AG04449 (cell line): ENCODE measurements around the gene MED10.

Experiments
- CTCF ChIA-PET: fragments of 350-600 bp; formaldehyde crosslinking; extraction: SDS; loops from one replicate; lab custom pipeline; 2021; ENCODE audit warnings: antibody characterized with exemption; lab: Yijun Ruan, JAX
- POLR2A ChIA-PET: fragments of 400-600, 350-600 bp; formaldehyde crosslinking; extraction: SDS; loops from one replicate; lab custom pipeline; 2020; ENCODE audit warnings: antibody characterized with exemption, inconsistent platforms; lab: Yijun Ruan, JAX
- DNase-seq: peaks from one replicate; pipeline ENCODE4 v3.0.0-alpha.2; 2010; ENCODE audit warnings: low read depth, low spot score
- H3K4me3 ChIP-seq: 2 replicates; pipeline ENCODE4 v1.5.1; 2011; ENCODE audit warnings: low read depth, mild to moderate bottlenecking, control low read depth, low read length
- TF ChIP-seq, protein P1 (sequence below): IDR thresholded peaks from one replicate; pipeline ENCODE4 v1.5.1; 2011; ENCODE audit warnings: mild to moderate bottlenecking, moderate library complexity, low read length, control low read depth, inconsistent platforms; ENCODE audit not compliant: insufficient read depth; ENCODE audit errors: missing control alignments

MED10 gene

DNA sequence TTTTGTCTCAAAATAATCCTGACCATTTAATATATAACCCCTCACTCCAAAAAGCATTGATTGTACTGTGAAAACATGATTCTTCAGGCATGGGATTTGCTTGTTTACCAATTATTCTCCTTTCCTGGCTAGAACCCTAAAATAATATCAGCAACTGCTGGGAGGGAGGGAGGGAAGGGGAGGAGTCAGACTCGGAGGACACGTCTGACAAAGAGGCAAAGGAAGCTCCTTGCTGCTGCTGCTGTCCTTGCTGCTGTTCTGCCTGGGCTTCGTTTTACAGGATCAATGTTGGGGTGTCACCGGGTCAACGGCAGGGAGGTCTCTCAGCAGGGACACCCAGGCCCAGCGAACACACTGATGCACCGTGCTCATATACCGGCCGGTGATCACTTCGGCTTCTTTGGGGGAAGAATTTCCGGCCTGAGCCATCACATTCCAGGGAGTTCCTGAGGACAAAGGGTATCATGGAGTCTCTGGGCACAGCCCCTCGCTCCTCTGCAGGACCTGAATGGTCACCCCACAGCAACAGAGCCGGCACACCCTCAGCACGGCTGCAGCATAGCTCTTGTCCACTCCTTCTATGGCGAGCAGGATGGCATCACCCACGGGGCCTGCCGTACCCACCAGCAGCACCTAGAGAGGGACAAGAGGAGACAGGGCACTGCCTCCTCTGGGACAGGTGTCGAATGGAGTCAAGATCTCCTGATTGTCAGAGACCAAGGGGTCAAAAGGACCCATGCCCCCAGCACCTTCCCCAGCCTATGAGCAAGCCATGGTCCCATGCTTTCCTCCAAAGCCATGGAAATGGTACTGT, 27.9 kb downstream of the MED10 start:
- CTCF ChIA-PET, result no interaction called here
- POLR2A ChIA-PET, result no interaction called here
- no peak for DNase-seq
- no peak overlapping the region for H3K4me3 ChIP-seq
- TF ChIP-seq, protein P1, sequence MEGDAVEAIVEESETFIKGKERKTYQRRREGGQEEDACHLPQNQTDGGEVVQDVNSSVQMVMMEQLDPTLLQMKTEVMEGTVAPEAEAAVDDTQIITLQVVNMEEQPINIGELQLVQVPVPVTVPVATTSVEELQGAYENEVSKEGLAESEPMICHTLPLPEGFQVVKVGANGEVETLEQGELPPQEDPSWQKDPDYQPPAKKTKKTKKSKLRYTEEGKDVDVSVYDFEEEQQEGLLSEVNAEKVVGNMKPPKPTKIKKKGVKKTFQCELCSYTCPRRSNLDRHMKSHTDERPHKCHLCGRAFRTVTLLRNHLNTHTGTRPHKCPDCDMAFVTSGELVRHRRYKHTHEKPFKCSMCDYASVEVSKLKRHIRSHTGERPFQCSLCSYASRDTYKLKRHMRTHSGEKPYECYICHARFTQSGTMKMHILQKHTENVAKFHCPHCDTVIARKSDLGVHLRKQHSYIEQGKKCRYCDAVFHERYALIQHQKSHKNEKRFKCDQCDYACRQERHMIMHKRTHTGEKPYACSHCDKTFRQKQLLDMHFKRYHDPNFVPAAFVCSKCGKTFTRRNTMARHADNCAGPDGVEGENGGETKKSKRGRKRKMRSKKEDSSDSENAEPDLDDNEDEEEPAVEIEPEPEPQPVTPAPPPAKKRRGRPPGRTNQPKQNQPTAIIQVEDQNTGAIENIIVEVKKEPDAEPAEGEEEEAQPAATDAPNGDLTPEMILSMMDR, result no peak

DNA sequence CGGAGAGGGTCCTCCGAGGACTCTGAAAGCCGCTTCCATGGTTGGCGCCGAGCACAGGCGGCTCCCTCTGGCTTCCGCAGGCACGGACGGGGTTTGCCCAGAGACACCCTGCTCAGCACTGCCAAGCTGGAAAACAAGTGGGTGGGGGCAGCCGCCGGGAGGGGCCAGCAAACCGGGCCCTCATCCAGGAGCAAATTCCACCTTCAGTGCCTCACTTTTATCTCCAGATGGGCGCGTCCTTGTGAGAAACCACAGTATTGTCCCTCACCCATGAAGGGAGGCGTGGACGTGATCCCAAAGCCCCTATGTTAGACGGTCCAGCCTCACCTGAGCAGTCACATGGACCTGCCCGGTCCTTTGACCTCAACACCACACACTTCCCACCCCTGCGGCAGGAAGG, 29.0 kb downstream of the MED10 start:
- TF ChIP-seq, protein P1, result no peak
- H3K4me3 ChIP-seq, result no peak overlapping the region
- ChIA-PET POLR2A (no interaction called here), CTCF (no interaction called here)
- DNase-seq, result no peak

DNA sequence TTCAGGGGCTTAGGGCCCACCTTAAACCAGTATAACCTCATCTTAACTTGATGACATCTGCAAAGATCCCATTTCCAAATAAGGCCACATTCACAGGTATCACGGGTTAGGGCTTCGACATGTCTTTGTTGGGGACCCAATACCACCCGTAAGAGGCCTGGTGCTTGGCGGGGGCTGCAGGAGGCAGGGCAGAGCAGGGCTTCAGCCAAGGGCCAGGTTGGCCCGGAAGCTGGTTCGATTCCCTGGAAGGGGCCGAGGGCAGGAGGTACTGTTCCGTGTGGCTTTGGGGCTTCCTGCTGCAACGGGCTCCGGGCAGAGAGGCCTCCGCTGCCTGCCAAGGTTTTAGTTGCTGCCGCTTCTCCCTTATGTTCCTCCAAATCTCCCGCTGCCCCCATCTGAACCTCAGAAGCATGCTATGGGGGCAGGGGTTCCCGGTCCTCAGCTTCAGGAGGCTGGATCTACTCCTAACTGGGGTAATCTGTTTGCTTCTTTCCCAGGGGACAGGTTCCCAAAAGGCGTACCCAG, 29.8 kb downstream of the MED10 start:
- POLR2A ChIA-PET, result no interaction called here
- TF ChIP-seq, protein P1, result no peak
- CTCF ChIA-PET, result no interaction called here
- no peak overlapping the region for H3K4me3 ChIP-seq
- DNase-seq, result no peak

DNA sequence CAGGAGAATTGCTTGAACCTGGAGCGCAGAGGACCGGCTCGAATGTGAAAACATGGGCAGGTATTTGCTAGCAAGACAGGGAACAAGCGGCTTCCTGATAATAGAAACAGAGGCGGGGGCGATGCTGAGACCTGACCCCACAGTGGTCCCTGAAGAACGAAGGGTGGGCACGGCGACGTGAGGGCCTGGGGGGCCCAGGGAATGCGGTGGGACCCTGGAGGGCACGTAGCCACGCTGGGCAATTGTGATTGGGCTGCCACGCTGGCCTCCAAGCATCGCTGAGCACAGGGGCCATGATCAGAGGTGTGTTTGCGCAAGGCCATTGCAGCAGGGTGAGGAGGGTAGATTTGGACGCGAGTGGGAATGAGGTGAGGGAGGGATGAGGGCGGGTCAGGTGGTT, 30.7 kb downstream of the MED10 start:
- H3K4me3 ChIP-seq, result no peak overlapping the region
- ChIA-PET CTCF (no interaction called here), POLR2A (no interaction called here)
- DNase-seq, result no peak
- TF ChIP-seq, protein P1, result no peak

DNA sequence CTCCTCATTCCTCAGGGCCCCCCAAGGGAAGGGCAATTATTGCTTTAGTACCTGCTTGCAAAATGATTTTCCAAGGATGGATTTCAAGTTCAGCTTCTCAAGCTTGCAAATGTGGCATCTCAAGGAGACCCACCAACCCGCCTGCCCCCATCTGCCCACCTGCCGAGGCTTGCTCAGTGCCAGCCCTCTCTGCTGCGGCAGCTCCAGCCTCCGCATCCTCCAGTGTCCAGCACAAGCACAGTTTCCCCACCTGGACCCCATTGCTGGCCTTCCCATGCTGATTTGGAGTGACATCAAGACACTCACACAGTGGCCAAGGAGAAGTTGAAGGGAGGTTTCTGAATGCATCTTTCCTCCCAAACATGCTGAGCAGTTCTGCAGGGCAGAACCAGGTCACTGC, 31.2 kb downstream of the MED10 start:
- ChIA-PET CTCF (no interaction called here), POLR2A (no interaction called here)
- no peak overlapping the region for H3K4me3 ChIP-seq
- TF ChIP-seq, protein P1, result no peak
- no peak for DNase-seq

DNA sequence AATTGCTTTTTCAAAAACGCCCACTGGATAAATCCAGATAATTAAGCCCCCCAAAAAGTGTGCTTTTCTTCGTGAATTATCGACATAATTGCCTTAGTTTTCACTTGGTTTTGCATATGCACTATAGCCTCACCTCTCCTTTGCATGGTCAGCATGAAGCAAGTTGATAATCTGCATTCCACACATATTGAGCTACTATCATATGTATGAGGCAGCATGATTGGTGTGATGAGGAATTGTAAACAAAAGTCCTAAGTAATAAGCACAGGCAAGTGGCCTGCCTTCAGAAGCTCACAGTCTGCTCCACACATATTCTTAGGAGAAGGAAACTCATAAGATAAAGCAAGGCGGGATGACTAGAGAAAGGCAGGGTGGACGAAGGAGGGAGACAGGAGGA, 33.8 kb downstream of the MED10 start:
- ChIA-PET CTCF (no interaction called here), POLR2A (no interaction called here)
- DNase-seq, result no peak
- TF ChIP-seq, protein P1, result no peak
- H3K4me3 ChIP-seq, result no peak overlapping the region
